ENCODE measurements around the gene CRYBA1.

CRYBA1 gene

DNA sequence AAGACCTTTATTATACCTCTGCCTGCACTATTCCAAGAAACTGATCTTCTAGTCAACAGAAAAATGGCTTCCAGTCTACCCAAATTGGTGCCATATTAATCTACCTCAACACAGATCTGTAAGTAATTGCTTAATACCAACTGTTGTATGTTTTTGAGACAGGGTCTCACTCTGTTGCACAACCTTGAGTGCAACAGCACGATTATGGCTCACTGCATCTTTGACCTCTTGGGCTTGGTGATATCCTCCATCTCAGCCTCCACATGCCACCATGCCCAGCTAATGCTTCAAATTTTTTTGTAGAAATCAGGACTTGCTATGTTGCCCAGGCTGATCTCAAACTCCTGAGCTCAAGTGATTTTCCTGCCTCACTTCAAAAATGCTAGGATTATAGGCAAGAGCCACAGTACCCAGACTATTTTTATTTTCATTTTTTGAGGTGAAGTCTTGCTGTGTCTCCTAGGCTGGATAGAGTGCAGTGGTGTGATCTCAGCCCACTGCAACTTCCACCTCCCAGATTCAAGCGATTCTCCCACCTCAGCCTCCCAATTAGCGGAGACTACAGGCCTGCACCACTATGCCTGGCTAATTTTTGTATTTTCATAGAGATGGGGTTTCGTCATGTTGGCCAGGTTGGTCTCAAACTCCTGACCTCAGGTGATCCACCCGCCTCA lies 32.9 kb downstream of the CRYBA1 start:
- DNase-seq (ENCODE audit: low spot score), result no peak

DNA sequence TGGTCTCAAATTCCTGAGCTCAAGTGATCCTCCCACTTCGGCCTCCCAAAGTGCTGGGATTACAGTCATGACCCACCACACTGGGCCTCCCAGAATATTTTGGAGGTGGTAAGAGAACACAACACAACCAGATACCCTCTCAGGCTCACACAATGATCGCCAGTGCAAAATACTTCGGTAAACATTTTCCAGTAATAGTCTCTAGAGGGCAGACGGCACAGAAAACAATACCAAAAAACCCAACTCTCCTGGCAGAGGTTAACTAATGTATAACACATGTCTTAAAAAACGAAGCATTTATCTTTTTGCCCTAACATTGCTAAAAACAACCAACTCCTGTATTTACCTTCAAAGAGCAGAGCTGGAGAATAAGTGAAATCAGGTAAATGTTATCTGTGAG lies 36.8 kb downstream of the CRYBA1 start:
- peak; percentile 31 for DNase-seq (ENCODE audit: low spot score)

GRCh38 chr17:29283961-29284360 lies 37.3 kb downstream of the CRYBA1 start:
- no peak for DNase-seq (ENCODE audit: low spot score)

DNA sequence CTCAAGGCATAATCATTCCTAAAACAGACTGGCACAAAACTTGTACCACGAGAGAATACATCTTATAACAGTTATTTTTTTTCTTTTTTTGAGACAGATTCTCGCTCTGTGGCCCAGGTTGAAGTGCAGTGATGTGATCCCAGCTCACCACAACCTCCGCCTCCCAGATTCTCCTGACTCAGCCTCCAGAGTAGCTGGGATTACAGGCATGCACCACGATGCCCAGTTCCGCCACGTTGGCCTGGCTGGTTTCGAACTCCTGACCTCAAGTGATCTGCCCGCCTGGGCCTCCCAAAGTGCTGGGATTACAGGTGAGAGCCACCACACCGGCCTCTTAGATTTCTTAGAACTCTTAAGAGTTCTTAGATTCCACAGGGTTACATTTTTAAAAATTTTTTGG lies 43.2 kb downstream of the CRYBA1 start:
- no peak for DNase-seq (ENCODE audit: low spot score)

DNA sequence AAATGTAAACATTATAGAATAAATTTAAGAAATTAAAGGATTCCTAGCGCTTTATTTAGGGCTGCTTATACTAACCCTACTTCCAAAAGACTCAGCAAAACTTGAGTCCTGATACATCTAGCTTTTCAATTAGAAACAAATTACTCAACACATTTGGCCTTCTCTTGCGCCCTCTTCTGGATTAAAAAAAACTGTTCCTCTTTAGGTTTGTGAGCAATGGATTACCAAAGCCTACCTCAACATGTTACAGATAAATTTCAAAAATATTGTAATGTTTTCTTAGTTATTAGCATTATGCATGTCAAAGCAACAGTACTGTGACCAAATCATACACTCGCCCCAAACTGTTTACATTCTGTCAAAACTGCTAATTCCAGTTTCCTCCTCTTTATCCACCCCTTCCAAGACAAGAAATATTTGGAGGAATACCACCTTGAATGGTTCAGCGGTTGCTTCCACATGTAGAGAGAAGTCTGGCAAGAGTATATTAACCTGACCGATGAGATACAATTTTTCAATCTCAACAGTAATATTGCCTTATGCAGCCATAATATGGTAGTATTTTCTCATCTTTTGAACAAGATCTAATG lies 44.6 kb downstream of the CRYBA1 start:
- peak; percentile 65 for DNase-seq (ENCODE audit: low spot score)

GRCh38 chr17:29292071-29292991 lies 45.7 kb downstream of the CRYBA1 start:
- peak; percentile 33 for DNase-seq (ENCODE audit: low spot score)

GRCh38 chr17:29292992-29293889 lies 46.6 kb downstream of the CRYBA1 start:
- peak; percentile 54 for DNase-seq (ENCODE audit: low spot score)

DNA sequence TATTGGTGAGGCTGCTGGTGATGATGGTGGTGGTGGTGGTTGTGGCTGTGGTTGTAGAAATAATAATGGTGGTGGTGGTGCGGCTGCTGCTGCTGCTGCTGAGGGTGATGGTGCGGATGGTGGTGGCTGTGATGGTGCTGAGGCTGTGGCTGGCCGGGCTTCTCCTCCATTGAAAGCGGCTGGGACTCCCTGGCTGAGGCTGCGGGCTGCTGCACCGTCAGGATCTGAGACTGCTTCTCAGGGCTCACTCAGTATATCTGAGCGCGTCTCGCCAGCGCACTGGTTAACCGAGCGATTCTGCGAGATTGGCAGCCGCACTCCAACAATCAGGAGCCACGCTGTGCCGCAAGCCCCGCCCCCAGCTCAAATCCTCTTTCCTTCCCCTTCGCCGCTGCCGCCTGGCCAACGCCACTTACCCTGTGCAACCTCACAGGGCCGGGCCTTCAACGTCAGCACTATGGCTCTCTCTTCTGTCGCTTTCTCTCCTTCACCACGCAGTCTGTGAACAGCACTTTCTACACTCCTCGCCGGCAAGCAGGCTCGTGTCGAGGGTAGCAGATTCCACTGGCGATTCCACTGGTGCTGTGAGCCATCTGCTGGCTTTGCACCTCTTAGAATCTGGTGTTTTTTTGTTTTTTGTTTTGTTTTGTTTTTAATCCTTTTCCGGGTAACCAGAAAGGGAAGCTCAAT lies 47.4 kb downstream of the CRYBA1 start, which contains the start of gene NUFIP2:
TSS of gene NUFIP2 (minus strand) at position 259 of the 690 bp plus-strand sequence. CDS start at position 170, 89 bp downstream.
- DNase-seq (ENCODE audit: low spot score), result peak; percentile 98

DNA sequence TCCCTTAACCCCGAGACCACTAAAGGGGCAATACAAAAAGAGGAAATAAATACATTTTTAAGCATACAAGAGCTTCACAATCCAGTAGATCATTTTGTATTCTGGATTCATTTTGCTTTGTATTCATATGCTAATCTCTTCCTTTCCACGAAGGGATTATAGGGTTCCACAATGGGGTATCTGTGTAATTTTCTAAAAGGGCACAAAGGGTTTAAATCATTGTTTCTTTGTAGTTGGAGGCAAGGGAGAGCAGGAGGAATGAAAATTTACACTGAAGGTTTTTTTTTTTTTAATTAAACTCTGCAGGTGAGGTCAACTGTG lies 47.9 kb downstream of the CRYBA1 start:
- no peak for DNase-seq (ENCODE audit: low spot score)

- DNase-seq (ENCODE audit: low spot score), result no peak
Observed at GRCh38 chr17:29295420-29295819, 48.8 kb downstream of the CRYBA1 start.

GRCh38 chr17:29299031-29299430 lies 52.4 kb downstream of the CRYBA1 start:
- no peak for DNase-seq (ENCODE audit: low spot score)

GRCh38 chr17:29303386-29303785 lies 56.7 kb downstream of the CRYBA1 start:
- no peak for DNase-seq (ENCODE audit: low spot score)
